ENCODE data around the gene IQGAP1.
A peak's percentile ranks its signal among the peaks of the same experiment; 100 is the strongest.

The IQGAP1 gene

DNA sequence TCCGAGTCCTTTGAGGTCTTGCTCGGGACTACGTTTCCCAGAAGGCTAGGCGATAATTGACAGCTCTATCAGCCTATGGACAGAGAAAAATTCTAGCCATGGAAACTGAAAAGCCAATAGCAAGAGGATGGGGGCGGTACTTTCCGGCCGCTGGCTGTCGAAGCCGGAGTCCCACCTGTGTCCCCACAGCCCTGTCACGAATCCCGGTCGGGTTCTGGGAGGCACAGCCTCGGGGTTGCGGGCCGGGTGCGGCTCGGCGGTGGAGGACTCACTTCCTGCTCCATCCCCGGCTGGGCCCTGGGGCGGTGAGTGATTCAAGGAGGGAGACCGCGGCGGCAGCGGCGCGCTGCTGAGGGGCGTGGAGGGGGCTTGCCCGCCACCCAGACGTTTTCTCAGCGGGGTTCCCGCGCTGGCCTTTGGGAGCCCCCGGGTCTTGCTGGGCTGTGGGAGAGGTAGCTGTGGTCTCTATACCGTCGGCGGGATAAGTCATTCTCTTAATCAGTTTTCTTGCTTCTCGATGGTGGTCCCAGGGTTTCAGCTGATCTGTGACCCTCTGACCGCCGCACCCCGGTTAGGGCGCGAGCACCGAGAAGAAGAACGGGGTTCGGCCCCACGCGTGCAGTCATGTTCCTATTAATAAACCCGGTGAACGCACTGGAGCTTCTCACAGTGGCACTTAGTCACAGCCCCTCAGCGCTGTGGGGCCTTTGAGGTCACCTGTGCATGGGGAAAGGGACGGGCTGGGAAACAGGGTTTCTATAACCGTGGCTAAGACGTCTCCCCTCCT, 35.7 kb upstream of the IQGAP1 start, which contains the start of gene ZNF774 (continued):
- peak; percentile 91 for TF ChIP-seq ZBTB11 (tag by site-specific recombination; conservative IDR thresholded peaks at IDR 0.05; ENCODE audit: low read depth)
- no peak for TF ChIP-seq ZNF747 (tag by site-specific recombination; IDR thresholded peaks at IDR 0.05)
- peak; percentile 69 for TF ChIP-seq SP7 (tag by site-specific recombination; IDR thresholded peaks at IDR 0.05)
- peak; percentile 67 for TF ChIP-seq ZNF341 (tag by site-specific recombination; IDR thresholded peaks at IDR 0.05; ENCODE audit: low read depth)
- TF ChIP-seq ZSCAN30 (tag by site-specific recombination; IDR thresholded peaks at IDR 0.05), result no peak
- peak; percentile 95 for TF ChIP-seq SP2 (tag by site-specific recombination; IDR thresholded peaks at IDR 0.05)
- TF ChIP-seq ZNF600 (tag by site-specific recombination; IDR thresholded peaks at IDR 0.05), result peak; percentile 97
- TF ChIP-seq ZNF473 (tag by site-specific recombination; IDR thresholded peaks at IDR 0.05), result no peak
- no peak for TF ChIP-seq ZNF433 (tag by site-specific recombination; IDR thresholded peaks at IDR 0.05; ENCODE audit: low read depth)
- TF ChIP-seq ZBTB6 (tag by site-specific recombination; IDR thresholded peaks at IDR 0.05), result no peak
- peak; percentile 84; the same call in 1 of the 2 replicates for TF ChIP-seq ZNF423 (tag by site-specific recombination; IDR thresholded peaks at IDR 0.05)
- no peak for TF ChIP-seq ZNF114 (tag by site-specific recombination; IDR thresholded peaks at IDR 0.05)
- TF ChIP-seq ZBTB8A (tag by site-specific recombination; IDR thresholded peaks at IDR 0.05), result peak; percentile 47
- TF ChIP-seq KLF1 (tag by site-specific recombination; IDR thresholded peaks at IDR 0.05), result peak; percentile 81
- TF ChIP-seq ZNF776 (tag by site-specific recombination; IDR thresholded peaks at IDR 0.05; ENCODE audit: borderline replicate concordance), result no peak
- peak; percentile 70; the same call in 1 of the 2 replicates for TF ChIP-seq ZBTB10 (tag by site-specific recombination; IDR thresholded peaks at IDR 0.05)
- TF ChIP-seq SCRT2 (tag by site-specific recombination; IDR thresholded peaks at IDR 0.05), result peak; percentile 97
- peak; percentile 79 for TF ChIP-seq ZNF398 (tag by site-specific recombination; IDR thresholded peaks at IDR 0.05)
- peak; percentile 81 for TF ChIP-seq ZNF335 (tag by site-specific recombination; conservative IDR thresholded peaks at IDR 0.05)
- TF ChIP-seq, protein P1, sequence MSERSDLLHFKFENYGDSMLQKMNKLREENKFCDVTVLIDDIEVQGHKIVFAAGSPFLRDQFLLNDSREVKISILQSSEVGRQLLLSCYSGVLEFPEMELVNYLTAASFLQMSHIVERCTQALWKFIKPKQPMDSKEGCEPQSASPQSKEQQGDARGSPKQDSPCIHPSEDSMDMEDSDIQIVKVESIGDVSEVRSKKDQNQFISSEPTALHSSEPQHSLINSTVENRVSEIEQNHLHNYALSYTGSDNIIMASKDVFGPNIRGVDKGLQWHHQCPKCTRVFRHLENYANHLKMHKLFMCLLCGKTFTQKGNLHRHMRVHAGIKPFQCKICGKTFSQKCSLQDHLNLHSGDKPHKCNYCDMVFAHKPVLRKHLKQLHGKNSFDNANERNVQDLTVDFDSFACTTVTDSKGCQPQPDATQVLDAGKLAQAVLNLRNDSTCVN (tag by site-specific recombination; optimal IDR thresholded peaks at IDR 0.05), result peak; percentile 82
- TF ChIP-seq SCRT1 (tag by site-specific recombination; IDR thresholded peaks at IDR 0.05; ENCODE audit: borderline replicate concordance), result peak; percentile 93
- peak; percentile 96 for TF ChIP-seq ZBTB17 (tag by site-specific recombination; IDR thresholded peaks at IDR 0.05)
- TF ChIP-seq BCL11B (tag by site-specific recombination; IDR thresholded peaks at IDR 0.05; ENCODE audit: low read depth), result 0 out of 2 replicates have a peak, but pooled peaks have one; percentile 26
- TF ChIP-seq PATZ1 (tag by site-specific recombination; IDR thresholded peaks at IDR 0.05), result peak; percentile 90
- TF ChIP-seq ZFP37 (tag by site-specific recombination; IDR thresholded peaks at IDR 0.05), result peak; percentile 35; the same call in 1 of the 2 replicates
- TF ChIP-seq KLF16 (tag by site-specific recombination; IDR thresholded peaks at IDR 0.05), result peak; percentile 76
- peak; percentile 95 for TF ChIP-seq KLF10 (tag by site-specific recombination; IDR thresholded peaks at IDR 0.05)
- peak; percentile 83 for TF ChIP-seq ZIC2 (tag by site-specific recombination; IDR thresholded peaks at IDR 0.05)

Measured in HEK293 (cell line).